ENCODE data around the gene RNF121.
A peak's percentile ranks its signal among the peaks of the same experiment; 100 is the strongest.

RNF121 gene

DNA sequence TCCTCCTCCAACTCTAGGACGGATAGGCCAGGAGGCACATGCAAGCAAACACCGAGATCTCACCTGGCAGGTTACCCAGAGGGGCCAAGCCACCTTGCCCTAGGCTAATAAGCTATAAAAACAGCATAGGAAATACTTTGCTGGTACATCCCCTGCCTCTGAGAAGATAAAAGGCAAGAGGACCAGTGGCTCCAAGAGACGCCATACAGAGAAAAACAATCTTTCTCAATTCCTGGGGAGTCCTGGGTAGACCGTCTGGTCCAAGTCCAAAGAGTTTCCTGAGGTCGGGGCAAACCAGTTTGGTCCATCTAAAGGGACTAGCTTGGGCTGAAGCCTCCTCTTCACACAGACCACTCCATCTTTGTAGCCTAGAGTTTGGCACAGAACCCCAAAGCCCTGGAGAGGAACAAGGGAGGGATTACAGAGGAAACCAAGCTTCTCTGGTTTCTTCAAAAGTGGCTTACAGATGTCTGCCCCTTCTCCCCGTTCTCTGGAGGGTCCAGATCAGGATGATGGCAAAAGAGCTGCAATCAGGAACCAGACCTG, 111.1 kb downstream of the RNF121 start:
- DNase-seq: no peak

DNA sequence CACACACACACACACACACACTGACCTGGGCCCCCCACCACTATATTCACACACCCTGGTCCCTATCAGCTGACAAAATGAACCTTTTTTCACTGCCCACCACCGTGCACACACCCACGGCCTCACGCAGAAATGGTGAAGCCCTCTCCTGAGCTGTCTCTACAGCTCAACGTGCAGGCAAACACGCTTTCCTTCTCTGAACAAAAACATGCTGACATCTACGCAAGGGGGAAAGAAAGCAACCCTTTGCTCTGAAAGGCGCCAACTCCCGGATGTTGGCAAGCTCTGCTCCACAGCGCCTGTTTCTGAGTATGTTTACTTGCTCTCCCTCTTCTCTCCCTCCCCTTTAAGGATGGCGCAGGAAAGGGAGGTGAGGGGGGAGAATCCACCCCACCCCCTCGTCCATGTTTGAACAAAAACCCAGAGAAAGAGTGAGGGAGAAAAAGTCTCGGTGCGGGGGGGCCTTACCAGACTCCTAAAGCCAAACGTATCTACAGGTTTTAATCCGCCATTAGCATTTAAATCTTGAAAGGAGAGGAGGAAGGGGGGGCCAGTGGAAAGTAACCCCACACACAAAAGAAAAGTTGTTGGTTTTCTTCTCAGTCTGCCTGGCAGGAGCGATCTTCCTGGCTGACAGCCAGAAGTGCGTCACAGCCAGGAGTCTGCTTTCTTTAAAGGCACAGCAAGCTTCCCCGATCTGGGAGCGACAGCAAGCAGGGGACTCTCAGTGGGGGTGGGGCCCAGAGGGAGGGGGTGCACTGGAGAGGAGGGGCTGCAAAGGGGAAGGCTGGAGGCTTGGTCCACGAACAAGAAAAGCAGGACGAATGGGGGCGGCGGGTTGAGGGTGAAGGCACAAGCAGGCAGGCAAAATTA, 111.9 kb downstream of the RNF121 start:
- peak; percentile 80 to 88 (median 81) for DNase-seq

GRCh38 chr11:72041364-72042063, 112.7 kb downstream of the RNF121 start:
- DNase-seq: peak; percentile 24 to 45 (median 31)

DNA sequence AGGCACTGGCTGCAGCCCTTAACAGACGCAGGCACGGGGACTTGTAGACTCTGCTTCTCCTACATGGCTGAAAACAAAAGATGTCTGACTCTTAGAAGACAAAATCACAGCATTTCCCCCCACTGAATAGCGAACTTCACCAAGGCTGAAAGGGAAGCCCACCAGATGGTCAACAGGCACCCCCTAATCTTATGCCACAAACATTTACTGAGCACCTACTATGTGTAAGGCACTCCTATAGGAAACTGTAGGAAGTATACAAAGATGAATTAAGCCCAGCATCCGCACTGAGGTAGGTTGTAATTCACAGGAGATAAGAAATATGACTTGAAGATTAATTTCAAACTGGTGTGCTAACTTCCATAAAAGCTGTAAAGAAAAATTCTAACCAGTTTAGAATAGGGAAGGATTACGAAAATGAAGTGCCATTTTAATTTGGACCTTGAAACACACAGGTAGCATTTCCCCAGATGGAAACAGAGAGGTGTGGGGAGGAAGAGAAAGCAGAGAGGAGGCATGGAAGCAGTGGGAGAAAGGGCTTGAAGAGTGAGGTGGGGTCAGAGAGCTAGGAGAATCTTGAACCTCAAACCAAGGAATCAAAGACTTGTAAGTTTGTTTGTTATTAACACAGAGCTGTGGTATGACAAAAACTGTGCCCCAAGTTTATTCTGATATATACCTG, 113.4 kb downstream of the RNF121 start:
- no peak for DNase-seq

- no peak for DNase-seq
Observed at GRCh38 chr11:72045849-72046248, 117.0 kb downstream of the RNF121 start.
